ENCODE results near the gene TSPAN5. TPM values are rescaled to one million over a fixed set of nuclear protein-coding genes. Genes with fewer than 3 reads are reported as not detected.
A peak's percentile ranks its signal among the peaks of the same experiment; 100 is the strongest.
"Not testable (repeated sequence)": the region's sequence is repeated elsewhere in the genome, so short reads cannot be mapped to it uniquely, and the experiment has no call there.

The TSPAN5 gene
- 10 to 100 TPM; 18.6 to 21.5 TPM for total RNA-seq

DNA sequence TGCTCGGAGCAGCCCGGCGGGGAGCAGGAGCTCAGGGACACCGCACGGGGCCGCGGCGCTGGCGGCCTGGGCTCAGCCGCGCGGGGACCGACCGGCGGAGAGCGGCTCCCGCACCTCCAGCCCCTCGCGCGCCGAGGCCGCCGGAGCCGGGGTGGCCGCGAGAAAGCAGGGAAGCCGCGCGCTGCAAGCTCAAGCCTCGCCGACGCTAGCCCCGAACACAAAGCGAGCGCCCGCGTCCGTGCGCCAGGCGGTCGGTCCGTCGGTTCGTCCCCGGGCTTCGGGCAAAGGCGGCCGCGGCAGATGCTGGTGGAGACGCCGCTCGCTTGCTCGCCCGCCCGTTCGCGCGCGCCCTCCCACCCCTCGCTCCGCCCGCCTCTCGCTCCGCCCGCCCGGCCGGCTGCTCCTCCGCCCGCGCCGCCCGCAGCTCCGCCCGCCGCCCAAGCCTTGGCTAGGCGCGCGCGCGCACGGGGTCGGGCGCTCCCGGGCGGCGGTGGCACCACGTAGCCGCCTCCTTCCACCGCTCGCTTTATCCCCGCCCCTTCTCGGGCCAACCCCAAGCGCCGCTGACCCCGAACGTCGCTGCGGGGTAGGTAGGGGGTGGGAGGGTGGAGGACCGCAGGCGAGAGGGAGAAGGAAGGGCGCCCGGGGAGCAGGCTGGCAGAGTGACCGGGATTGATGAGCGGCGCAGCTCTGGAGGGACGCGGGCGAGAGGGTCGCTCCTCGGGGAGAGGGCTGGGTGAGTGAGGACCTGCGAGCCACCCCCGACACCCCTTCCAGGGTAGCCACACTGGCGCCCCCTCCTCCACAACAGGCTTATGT is at the start of gene TSPAN5:
TSPAN5 (minus strand) TSS at position 325 of the 819 bp plus-strand sequence.
- no peaks in the 10 kb centered on the region for H3K9me3 Mint-ChIP-seq (ENCODE audit: insufficient read depth)
- H3K36me3 Mint-ChIP-seq (ENCODE audit: low read depth) = peaks cover 15% of the 10 kb centered on the region
- POLR2A ChIA-PET = interaction anchor here (0.6 to 1.8 kb wide), 13 partner anchors 13 to 337 kb away, joined by 3 to 9 read pairs (median 4); partner anchors contain the start of genes EIF4E and METAP1
- peaks cover 69% of the 10 kb centered on the region for H3K4me1 Mint-ChIP-seq (ENCODE audit: low read depth)
- ATAC-seq (peak; percentile 81), DNase-seq (peak; percentile 83)
- no peaks in the 10 kb centered on the region for H3K27me3 Mint-ChIP-seq (ENCODE audit: low read depth)
- H3K4me3 Mint-ChIP-seq = peak within 1 kb of the TSS; percentile 97
- peak within 1 kb of the TSS; percentile 82 for H3K27ac Mint-ChIP-seq
- CTCF ChIA-PET = interaction anchor here (0.7 to 1.4 kb wide), 6 partner anchors 19 to 398 kb away, joined by 3 to 9 read pairs (median 4); partner anchors contain the start of gene METAP1

DNA sequence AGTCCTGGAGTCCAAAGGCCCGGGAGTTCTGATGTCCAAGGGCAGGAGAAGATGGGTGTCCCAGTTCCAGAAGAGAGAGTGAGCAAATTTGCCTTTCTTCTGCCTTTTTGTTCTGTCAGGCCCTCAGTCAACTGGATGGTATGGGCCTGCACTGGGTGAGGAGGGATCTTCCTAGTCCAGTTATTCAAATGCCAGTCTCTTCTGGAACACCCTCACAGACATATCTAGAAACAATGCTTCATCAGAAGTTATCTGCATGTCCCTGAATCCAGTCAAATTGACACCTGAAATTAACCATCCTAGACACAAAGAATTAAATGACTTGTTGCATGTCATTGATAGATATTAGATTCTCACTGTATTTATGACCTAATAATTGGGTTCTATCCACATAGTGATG is 48.5 kb upstream of the TSPAN5 start:
- ChIA-PET POLR2A (interaction anchor here (1.2 kb wide), 1 partner anchor 49 kb away, joined by 4 read pairs; the partner anchor contains the start of gene TSPAN5), CTCF (interaction anchor here (1.8 kb wide), 1 partner anchor 49 kb away, joined by 4 read pairs; the partner anchor contains the start of gene TSPAN5)
- Mint-ChIP-seq H3K4me1 (ENCODE audit: low read depth) (peaks cover 30% of the 10 kb centered on the region), H3K27me3 (ENCODE audit: low read depth) (no peaks in the 10 kb centered on the region), H3K4me3 (peak overlapping the region; percentile 69), H3K9me3 (ENCODE audit: insufficient read depth) (peaks cover 29% of the 10 kb centered on the region), H3K27ac (peak overlapping the region; percentile 98), H3K36me3 (ENCODE audit: low read depth) (peaks cover 58% of the 10 kb centered on the region)
- DNase-seq = no peak
- no peak for ATAC-seq

DNA sequence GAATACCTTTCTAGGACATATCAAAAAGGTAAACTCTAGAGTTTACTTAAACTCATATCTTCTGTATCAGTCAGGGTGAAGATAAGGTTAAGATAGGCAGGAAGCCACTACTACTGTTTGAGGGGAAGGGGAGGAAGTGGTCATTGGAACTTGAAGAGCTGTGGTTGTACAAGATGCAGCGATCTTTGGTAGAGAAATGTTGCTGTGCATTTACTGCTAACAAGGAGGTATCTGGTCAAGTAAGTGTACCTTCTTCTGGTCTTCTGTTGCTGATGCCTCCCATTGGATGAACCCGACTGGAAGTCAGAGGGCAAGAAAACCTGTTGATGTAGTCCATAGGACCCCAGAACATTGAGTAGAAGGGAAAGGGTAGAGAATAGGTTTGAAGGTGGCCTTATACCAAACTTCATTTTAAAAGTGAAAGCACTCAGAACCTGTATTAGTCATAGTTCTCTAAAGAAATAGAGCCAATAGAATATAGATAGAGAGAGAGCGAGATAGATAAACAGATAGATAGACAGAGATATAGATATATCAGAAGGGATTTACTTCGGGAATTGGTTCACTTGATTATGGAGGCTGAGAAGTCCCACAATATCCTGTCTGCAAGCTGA is 47.9 kb upstream of the TSPAN5 start:
- POLR2A ChIA-PET = interaction anchor here (0.7 to 1.2 kb wide), 2 partner anchors 42 to 48 kb away, joined by 3 to 4 read pairs; partner anchors contain the start of gene TSPAN5

DNA sequence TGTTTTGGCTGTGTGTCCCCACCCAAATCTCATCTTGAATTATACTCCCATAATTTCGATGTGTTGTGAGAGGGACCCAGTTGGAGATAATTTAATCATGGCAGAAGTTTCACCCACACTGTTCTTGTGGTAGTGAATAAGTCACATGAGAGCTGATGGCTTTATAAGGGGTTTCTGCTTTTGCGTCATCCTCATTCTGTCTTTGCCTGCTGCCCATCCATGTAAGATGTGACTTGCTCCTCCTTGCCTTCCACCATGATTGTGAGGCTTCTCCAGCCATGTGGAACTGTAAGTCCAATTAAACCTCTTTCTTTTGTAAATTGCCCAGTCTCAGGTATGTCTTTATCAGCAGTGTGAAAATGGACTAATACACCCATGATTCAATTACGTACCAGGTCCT is 47.2 kb upstream of the TSPAN5 start:
- H3K36me3 Mint-ChIP-seq (ENCODE audit: low read depth) = peaks cover 58% of the 10 kb centered on the region
- ChIA-PET POLR2A (interaction anchor here (1.2 kb wide), 1 partner anchor 47 kb away, joined by 4 read pairs; the partner anchor contains the start of gene TSPAN5), CTCF (interaction anchor here (1.8 kb wide), 1 partner anchor 47 kb away, joined by 4 read pairs; the partner anchor contains the start of gene TSPAN5)
- H3K4me1 Mint-ChIP-seq (ENCODE audit: low read depth) = peaks cover 26% of the 10 kb centered on the region
- ATAC-seq; H3K4me3 Mint-ChIP-seq; DNase-seq; H3K27me3 Mint-ChIP-seq (ENCODE audit: low read depth): not testable (repeated sequence)
- peak overlapping the region; percentile 98 for H3K27ac Mint-ChIP-seq
- H3K9me3 Mint-ChIP-seq (ENCODE audit: insufficient read depth) = peaks cover 29% of the 10 kb centered on the region

More for the DNA sequence above, 47.9 kb upstream of the TSPAN5 start:
- Mint-ChIP-seq H3K27ac (peak overlapping the region; percentile 98), H3K9me3 (ENCODE audit: insufficient read depth) (peaks cover 29% of the 10 kb centered on the region), H3K27me3 (ENCODE audit: low read depth) (no peaks in the 10 kb centered on the region), H3K4me3 (peak overlapping the region; percentile 69), H3K36me3 (ENCODE audit: low read depth) (peaks cover 58% of the 10 kb centered on the region), H3K4me1 (ENCODE audit: low read depth) (peaks cover 27% of the 10 kb centered on the region)
- CTCF ChIA-PET = interaction anchor here (1.8 kb wide), 1 partner anchor 48 kb away, joined by 4 read pairs; the partner anchor contains the start of gene TSPAN5
- ATAC-seq (peak; percentile 94), DNase-seq (peak; percentile 77)

DNA sequence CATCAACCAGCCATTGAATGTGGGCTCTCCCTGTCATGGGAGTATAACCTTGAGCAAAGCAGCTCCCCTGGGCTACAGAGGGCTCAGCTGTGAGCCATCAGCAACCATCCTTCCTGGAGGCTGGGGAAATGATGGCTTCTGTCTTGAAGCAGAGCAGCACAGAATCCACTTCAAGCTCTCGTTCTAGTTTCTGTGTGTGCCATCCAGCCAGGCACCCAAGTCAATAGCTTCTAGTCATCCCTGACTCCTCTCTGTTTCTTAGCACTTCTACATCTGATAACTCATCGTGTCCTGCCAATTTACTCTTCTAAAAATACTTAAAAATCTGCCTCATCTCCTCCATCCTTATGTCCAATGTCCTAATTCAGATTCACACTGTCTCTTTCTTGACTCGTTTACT is 42.2 kb upstream of the TSPAN5 start:
- CTCF ChIA-PET = interaction anchor here (1.8 kb wide), 1 partner anchor 232 kb away, joined by 4 read pairs; no protein-coding TSS in a partner anchor
- ATAC-seq (no peak), DNase-seq (no peak)
- Mint-ChIP-seq H3K27ac (no peak overlapping the region), H3K9me3 (ENCODE audit: insufficient read depth) (peaks cover 30% of the 10 kb centered on the region), H3K36me3 (ENCODE audit: low read depth) (peaks cover 36% of the 10 kb centered on the region), H3K27me3 (ENCODE audit: low read depth) (no peaks in the 10 kb centered on the region), H3K4me3 (no peak overlapping the region), H3K4me1 (ENCODE audit: low read depth) (peaks cover 5% of the 10 kb centered on the region)
- POLR2A ChIA-PET = interaction anchor here (0.8 kb wide), 1 partner anchor 39 kb away, joined by 5 read pairs; no protein-coding TSS in a partner anchor

DNA sequence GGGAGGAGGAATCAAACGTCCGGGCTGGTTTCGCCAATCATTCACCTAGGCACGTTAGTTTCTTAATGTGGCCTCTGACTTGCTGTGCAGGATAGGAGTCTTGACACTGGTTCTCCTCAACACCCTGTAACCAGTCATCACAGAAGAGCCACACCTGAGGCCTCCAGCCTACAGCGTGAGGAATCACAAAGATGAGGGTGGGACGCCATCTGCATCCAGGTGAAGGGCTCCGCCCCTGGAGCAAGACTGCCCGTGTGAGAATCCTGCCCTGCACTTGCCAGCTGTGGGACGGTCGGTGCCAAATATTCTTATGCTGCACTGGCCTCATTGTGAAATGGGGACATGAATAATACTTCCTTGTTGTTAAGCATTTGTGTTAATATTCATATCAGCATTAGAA is 35.7 kb upstream of the TSPAN5 start:
- Mint-ChIP-seq H3K36me3 (ENCODE audit: low read depth) (peaks cover 14% of the 10 kb centered on the region), H3K9me3 (ENCODE audit: insufficient read depth) (peaks cover 17% of the 10 kb centered on the region), H3K4me3 (no peak overlapping the region), H3K27me3 (ENCODE audit: low read depth) (no peaks in the 10 kb centered on the region), H3K4me1 (ENCODE audit: low read depth) (peaks cover 8% of the 10 kb centered on the region), H3K27ac (no peak overlapping the region)
- ATAC-seq (no peak), DNase-seq (no peak)
- ChIA-PET CTCF (no interaction called here), POLR2A (no interaction called here)

DNA sequence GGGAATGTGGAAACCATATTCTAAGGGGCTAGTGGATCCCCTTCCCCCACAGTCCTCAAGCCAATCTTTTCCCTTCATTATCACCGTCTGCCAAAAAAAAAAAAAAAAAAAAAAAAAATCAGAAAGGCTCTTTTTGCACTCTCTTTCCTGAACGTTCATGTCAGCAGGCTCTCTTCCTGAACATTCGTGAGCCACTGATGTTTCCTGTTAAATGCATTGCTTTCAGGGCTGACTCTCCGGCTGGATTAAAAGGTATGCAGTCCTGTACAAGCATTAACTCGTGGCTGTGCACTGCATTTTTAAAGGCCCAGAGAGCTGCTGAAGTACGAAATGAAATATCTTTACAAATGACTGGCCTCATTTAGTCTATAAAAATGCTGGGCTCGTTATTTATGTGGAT is 34.0 kb upstream of the TSPAN5 start:
- POLR2A ChIA-PET = interaction anchor here (0.9 kb wide), 1 partner anchor 14 kb away, joined by 3 read pairs; no protein-coding TSS in a partner anchor
- H3K4me3 Mint-ChIP-seq = no peak overlapping the region
- CTCF ChIA-PET = no interaction called here
- H3K27me3 Mint-ChIP-seq (ENCODE audit: low read depth) = no peaks in the 10 kb centered on the region
- H3K27ac Mint-ChIP-seq = no peak overlapping the region
- no peak for DNase-seq
- ATAC-seq = no peak
- H3K36me3 Mint-ChIP-seq (ENCODE audit: low read depth) = peaks cover 7% of the 10 kb centered on the region
- H3K9me3 Mint-ChIP-seq (ENCODE audit: insufficient read depth) = peaks cover 10% of the 10 kb centered on the region
- H3K4me1 Mint-ChIP-seq (ENCODE audit: low read depth) = peaks cover 21% of the 10 kb centered on the region

DNA sequence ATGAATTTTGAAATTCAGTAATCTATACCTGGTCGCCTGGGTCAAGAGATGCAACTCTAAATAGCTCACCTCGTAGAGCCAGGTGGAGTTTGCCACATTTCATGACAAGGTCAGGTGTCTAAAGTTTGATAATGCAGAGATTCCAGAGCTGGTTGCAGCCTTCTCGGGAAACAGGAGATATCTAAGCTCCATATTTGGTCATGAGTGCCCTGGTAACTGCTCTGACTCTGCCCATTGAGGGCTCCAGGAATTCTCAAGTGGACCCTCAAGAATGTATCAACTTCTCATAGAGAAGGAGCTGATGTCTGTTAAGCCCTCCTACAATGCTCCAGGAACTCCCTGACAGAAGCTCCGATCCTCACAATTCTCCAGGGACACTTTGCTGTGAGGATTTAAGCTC is 33.2 kb upstream of the TSPAN5 start:
- ChIA-PET CTCF (no interaction called here), POLR2A (no interaction called here)
- peaks cover 6% of the 10 kb centered on the region for H3K9me3 Mint-ChIP-seq (ENCODE audit: insufficient read depth)
- no peak overlapping the region for H3K4me3 Mint-ChIP-seq
- no peak overlapping the region for H3K27ac Mint-ChIP-seq
- H3K36me3 Mint-ChIP-seq (ENCODE audit: low read depth) = peaks cover 6% of the 10 kb centered on the region
- peaks cover 21% of the 10 kb centered on the region for H3K4me1 Mint-ChIP-seq (ENCODE audit: low read depth)
- no peaks in the 10 kb centered on the region for H3K27me3 Mint-ChIP-seq (ENCODE audit: low read depth)
- DNase-seq (no peak), ATAC-seq (no peak)

DNA sequence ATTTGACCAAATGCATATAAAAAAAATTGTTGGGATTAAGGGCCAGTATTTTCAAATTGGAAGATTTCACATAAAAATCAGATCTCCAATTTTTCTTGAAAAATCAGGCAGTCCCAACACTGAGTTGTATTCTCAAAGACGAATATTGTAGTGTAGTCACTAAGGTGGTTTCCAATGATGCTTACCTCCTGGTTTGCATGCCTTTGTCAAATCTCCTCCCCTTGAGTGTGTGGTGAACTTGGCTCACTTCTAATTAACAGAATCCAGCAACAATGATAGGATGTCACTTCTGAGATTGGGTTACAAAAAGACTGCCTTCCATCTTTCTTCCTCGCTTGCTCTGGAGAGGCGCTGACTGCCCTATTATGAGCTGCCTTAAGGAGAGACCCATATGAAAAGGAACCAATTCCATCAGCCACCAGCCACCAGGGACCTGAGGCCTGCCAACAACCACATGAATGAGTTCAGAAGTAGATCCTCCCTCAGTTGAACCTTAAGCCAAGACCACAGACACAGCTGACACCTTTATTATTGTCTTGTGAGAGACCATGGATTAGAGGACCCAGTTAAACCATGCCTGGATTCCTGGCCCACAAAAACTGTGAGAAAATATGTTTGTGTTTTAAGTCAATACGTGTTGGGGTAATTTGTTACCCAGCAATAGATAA is 31.2 kb upstream of the TSPAN5 start:
- ATAC-seq (no peak), DNase-seq (no peak)
- ChIA-PET POLR2A (interaction anchor here (0.7 to 1.0 kb wide), 2 partner anchors 31 to 73 kb away, joined by 3 to 4 read pairs; partner anchors contain the start of gene TSPAN5), CTCF (no interaction called here)
- H3K36me3 Mint-ChIP-seq (ENCODE audit: low read depth) = peaks cover 5% of the 10 kb centered on the region
- peaks cover 6% of the 10 kb centered on the region for H3K9me3 Mint-ChIP-seq (ENCODE audit: insufficient read depth)
- H3K27ac Mint-ChIP-seq = no peak overlapping the region
- no peaks in the 10 kb centered on the region for H3K27me3 Mint-ChIP-seq (ENCODE audit: low read depth)
- no peak overlapping the region for H3K4me3 Mint-ChIP-seq
- H3K4me1 Mint-ChIP-seq (ENCODE audit: low read depth) = peaks cover 21% of the 10 kb centered on the region

DNA sequence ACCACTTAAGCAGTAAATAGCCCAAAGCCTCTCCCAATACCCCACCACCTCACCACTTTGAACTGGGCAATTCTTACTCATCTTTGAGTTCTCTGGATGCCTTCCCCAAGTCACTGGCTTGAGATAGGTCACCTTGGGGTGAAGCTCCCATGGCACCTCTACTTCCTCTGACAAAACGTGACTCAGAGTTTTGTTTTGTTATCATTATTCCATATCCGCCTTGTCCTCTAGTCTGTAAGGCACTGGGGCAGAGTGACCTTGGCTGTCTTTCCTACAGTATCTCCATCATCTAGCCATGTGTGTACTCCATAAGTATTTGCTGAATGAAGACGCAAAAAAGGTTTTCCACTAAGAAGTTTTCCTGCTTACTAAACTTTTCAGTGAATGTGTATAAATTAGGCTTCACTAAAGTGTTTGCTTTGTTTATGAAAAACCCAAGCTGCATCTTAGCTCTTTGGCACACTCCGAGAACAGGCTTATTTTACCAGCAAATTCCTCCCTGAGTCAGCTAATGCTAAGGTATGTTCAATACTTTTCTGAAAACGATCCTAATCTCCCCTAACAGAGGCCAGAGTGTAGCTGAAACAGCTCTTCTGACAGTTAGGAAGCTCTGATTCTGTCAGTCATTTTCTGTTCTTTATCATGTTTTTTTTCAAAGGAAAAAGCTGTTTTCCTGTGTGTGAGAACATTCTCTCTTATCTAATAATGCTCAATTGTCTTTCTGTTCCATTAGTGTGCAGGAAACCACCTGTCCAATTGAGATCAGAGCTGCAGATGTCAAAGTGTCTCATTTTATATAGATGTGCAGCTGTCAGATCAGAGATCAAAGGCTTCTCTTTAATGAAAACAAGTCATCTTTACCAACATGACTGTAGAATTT is 30.2 kb upstream of the TSPAN5 start:
- Mint-ChIP-seq H3K9me3 (ENCODE audit: insufficient read depth) (peaks cover 6% of the 10 kb centered on the region), H3K4me3 (no peak overlapping the region), H3K4me1 (ENCODE audit: low read depth) (peaks cover 21% of the 10 kb centered on the region), H3K27ac (no peak overlapping the region), H3K27me3 (ENCODE audit: low read depth) (no peaks in the 10 kb centered on the region), H3K36me3 (ENCODE audit: low read depth) (peaks cover 5% of the 10 kb centered on the region)
- ChIA-PET CTCF (interaction anchor here (1.8 kb wide), 1 partner anchor 8 kb away, joined by 4 read pairs; no protein-coding TSS in a partner anchor), POLR2A (interaction anchor here (0.7 to 1.0 kb wide), 2 partner anchors 30 to 72 kb away, joined by 3 to 4 read pairs; partner anchors contain the start of gene TSPAN5)
- ATAC-seq (no peak), DNase-seq (no peak)
